PFSK-1 (cell line): ENCODE measurements around the gene RPL10A.

Experiments used
- FOXP2 ChIP-seq: optimal IDR thresholded peaks from 2 replicates; pipeline ENCODE3; 2011; ENCODE audit warnings: borderline replicate concordance, control low read depth, inconsistent platforms; ENCODE audit not compliant: insufficient read depth; ENCODE audit errors: extremely low read length, extremely low read depth
- POLR2AphosphoS5 ChIP-seq: IDR thresholded peaks from 2 replicates; pipeline ENCODE4 v1.6.1; 2012; ENCODE audit warnings: low read depth, mild to moderate bottlenecking, control low read depth, low read length, moderate library complexity
- REST ChIP-seq, 2 experiments: IDR thresholded peaks; 2 replicates each; pipeline versions ENCODE4 v1.6.1 to v1.8.0; 2011 to 2012; ENCODE audit warnings: low read depth in 2 of 2, low read length in 2 of 2, control low read depth in 1 of 2, inconsistent platforms in 1 of 2, mild to moderate bottlenecking in 1 of 2, moderate library complexity in 1 of 2; ENCODE audit not compliant: insufficient read depth in 1 of 2
- SIN3A ChIP-seq: IDR thresholded peaks from 2 replicates; pipeline ENCODE4 v1.6.1; 2012; ENCODE audit warnings: mild to moderate bottlenecking, low read length, moderate library complexity, borderline replicate concordance; ENCODE audit not compliant: insufficient read depth
- TAF1 ChIP-seq: IDR thresholded peaks from 2 replicates; pipeline ENCODE4 v1.6.1; 2012; ENCODE audit warnings: low read length, control low read depth, borderline replicate concordance; ENCODE audit not compliant: insufficient read depth

The RPL10A gene

GRCh38 chr6:35439308-35439707 is 28.9 kb upstream of the RPL10A start:
- TF ChIP-seq SIN3A (no peak), TAF1 (no peak), POLR2AphosphoS5 (no peak), FOXP2 (no peak), REST (IDR thresholded peaks at IDR 0.05; ENCODE audit: insufficient read depth in 1 of 2, low read depth in 2 of 2, low read length in 2 of 2) (no peak)

GRCh38 chr6:35441205-35441604 is 27.0 kb upstream of the RPL10A start:
- TF ChIP-seq SIN3A: no peak
- no peak for TF ChIP-seq TAF1
- TF ChIP-seq POLR2AphosphoS5: no peak
- TF ChIP-seq FOXP2: no peak
- TF ChIP-seq REST (IDR thresholded peaks at IDR 0.05; ENCODE audit: insufficient read depth in 1 of 2, low read depth in 2 of 2, low read length in 2 of 2): no peak

- no peak for TF ChIP-seq SIN3A
- no peak for TF ChIP-seq REST (IDR thresholded peaks at IDR 0.05; ENCODE audit: insufficient read depth in 1 of 2, low read depth in 2 of 2, low read length in 2 of 2)
- TF ChIP-seq POLR2AphosphoS5: no peak
- no peak for TF ChIP-seq TAF1
- TF ChIP-seq FOXP2: no peak
Observed at GRCh38 chr6:35441642-35442041, 26.6 kb upstream of the RPL10A start.

GRCh38 chr6:35442693-35443092 is 25.5 kb upstream of the RPL10A start:
- no peak for TF ChIP-seq REST (IDR thresholded peaks at IDR 0.05; ENCODE audit: insufficient read depth in 1 of 2, low read depth in 2 of 2, low read length in 2 of 2)
- no peak for TF ChIP-seq SIN3A
- TF ChIP-seq TAF1: no peak
- no peak for TF ChIP-seq POLR2AphosphoS5
- TF ChIP-seq FOXP2: no peak
